Activated T-helper 2 cell treated with anti-CD3 and anti-CD28 coated beads, Interferon-gamma antibody, Interleukin-2, Interleukin-4, amounts not matched to agents 10 μg/mL and 5 μg/mL and 100 μg/mL, durations not matched to agents 14 hours and 24 hours and 36 hours (primary cell): ENCODE measurements around the gene AGAP1. TPM values are rescaled to one million over a fixed set of nuclear protein-coding genes. Genes with fewer than 3 reads are reported as not detected.

Experiments used
- DNase-seq: peaks from one replicate; pipeline ENCODE4 v3.0.0; 2021; ENCODE audit warnings: low spot score
- H3K27ac Mint-ChIP-seq: one replicate; pipeline ENCODE4 v1.8.0; 2021; ENCODE audit warnings: mixed read lengths
- H3K27me3 Mint-ChIP-seq: one replicate; pipeline ENCODE4 v1.8.0; 2021; ENCODE audit warnings: low read depth, mixed read lengths
- H3K36me3 Mint-ChIP-seq: one replicate; pipeline ENCODE4 v1.8.0; 2021; ENCODE audit warnings: low read depth, mixed read lengths
- H3K4me1 Mint-ChIP-seq: one replicate; pipeline ENCODE4 v1.8.0; 2021; ENCODE audit warnings: low read depth, mixed read lengths
- H3K4me3 Mint-ChIP-seq: one replicate; pipeline ENCODE4 v1.8.0; 2021; ENCODE audit warnings: low read depth, mild to moderate bottlenecking, moderate library complexity, mixed read lengths
- H3K9me3 Mint-ChIP-seq: one replicate; pipeline ENCODE4 v1.8.0; 2021; ENCODE audit warnings: mixed read lengths
- intact Hi-C: fragments of 100-400 bp; cut with micrococcal nuclease; formaldehyde crosslinking; loops from one replicate; pipeline ENCODE4 v1.15.1; 2023
- total RNA-seq: library from RNA; stranded (reverse); gene quantifications from 2 replicates; pipeline ENCODE4 v1.2.3, GENCODE V29; 2022

The AGAP1 gene
- total RNA-seq, 1 donor from 2014 or later = 1.8 TPM

GRCh38 chr2:235534678-235535422 is 41.0 kb downstream of the AGAP1 start:
- no peak overlapping the region for H3K4me3 Mint-ChIP-seq
- H3K36me3 Mint-ChIP-seq = no peaks in the 10 kb centered on the region
- DNase-seq = no peak
- H3K27me3 Mint-ChIP-seq = no peaks in the 10 kb centered on the region
- intact Hi-C loops = no loop called here
- no peak overlapping the region for H3K27ac Mint-ChIP-seq
- no peaks in the 10 kb centered on the region for H3K4me1 Mint-ChIP-seq
- no peaks in the 10 kb centered on the region for H3K9me3 Mint-ChIP-seq

DNA sequence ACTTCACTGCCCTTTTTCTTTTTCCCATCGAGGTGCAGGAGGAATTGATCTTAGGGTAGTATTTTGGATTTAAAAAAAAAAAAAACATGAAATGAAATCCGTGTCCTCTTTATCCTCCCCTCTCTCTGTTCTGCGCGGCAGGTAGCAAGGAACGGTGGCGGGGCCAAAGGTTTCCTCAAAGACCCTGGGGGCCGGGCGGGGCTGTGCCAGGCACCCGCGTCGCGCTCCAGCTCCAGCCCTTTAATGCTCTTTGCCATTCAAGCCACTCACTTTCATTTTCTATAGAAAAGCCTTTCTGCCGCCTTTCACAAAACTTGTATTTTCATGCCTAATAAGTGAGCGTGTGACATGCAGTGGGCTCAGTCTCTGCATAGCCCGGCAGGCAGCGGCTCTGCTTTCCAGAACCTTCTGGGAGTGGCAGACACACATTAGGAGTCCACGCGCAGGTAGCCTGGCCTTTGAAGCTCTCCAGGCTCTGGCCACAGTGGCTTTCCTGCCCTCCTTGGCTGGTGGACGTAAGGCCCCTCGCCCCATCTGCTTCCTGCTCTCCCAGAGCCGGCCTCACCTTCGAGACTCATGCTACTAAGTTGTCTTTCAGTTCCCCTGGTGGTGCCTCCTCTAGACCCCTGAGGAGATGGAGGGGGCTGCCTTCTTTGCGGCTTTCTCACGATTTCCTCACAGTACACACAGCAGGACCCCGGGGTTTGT is 41.7 kb downstream of the AGAP1 start:
- Mint-ChIP-seq H3K4me3 (no peak overlapping the region), H3K36me3 (no peaks in the 10 kb centered on the region), H3K4me1 (no peaks in the 10 kb centered on the region), H3K27ac (no peak overlapping the region), H3K9me3 (no peaks in the 10 kb centered on the region), H3K27me3 (no peaks in the 10 kb centered on the region)
- no peak for DNase-seq
- intact Hi-C loops = no loop called here

DNA sequence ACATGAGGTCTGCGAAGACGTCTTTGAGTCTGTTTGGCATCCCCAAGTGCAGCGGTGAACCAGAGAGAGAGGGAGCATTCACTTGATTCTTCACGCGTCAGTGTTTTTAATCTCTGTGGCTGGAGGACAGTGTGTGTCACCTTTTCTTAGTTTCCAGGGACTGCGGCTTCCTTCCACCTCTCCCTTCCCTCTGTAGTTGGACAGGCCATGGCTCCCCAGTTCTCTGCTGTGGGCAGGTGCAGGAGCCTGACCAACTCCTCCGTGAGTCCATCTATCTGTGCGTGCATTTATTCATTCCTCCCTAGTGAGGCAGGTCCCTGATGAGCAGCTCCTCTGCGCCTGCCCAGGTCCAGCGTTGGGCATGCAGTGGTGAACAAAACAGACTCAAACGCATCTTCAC is 42.9 kb downstream of the AGAP1 start:
- Mint-ChIP-seq H3K4me3 (no peak overlapping the region), H3K9me3 (no peaks in the 10 kb centered on the region), H3K27ac (no peak overlapping the region), H3K36me3 (no peaks in the 10 kb centered on the region), H3K4me1 (no peaks in the 10 kb centered on the region), H3K27me3 (no peaks in the 10 kb centered on the region)
- intact Hi-C loops = no loop called here
- no peak for DNase-seq

GRCh38 chr2:235537186-235537585 is 43.3 kb downstream of the AGAP1 start:
- intact Hi-C loops = no loop called here
- Mint-ChIP-seq H3K36me3 (no peaks in the 10 kb centered on the region), H3K27ac (no peak overlapping the region), H3K4me3 (no peak overlapping the region), H3K27me3 (no peaks in the 10 kb centered on the region), H3K4me1 (no peaks in the 10 kb centered on the region), H3K9me3 (no peaks in the 10 kb centered on the region)
- no peak for DNase-seq

GRCh38 chr2:235537587-235537986 is 43.7 kb downstream of the AGAP1 start:
- H3K36me3 Mint-ChIP-seq = no peaks in the 10 kb centered on the region
- H3K27me3 Mint-ChIP-seq = no peaks in the 10 kb centered on the region
- no peak overlapping the region for H3K4me3 Mint-ChIP-seq
- no peaks in the 10 kb centered on the region for H3K4me1 Mint-ChIP-seq
- no peaks in the 10 kb centered on the region for H3K9me3 Mint-ChIP-seq
- intact Hi-C loops = no loop called here
- H3K27ac Mint-ChIP-seq = no peak overlapping the region
- no peak for DNase-seq

DNA sequence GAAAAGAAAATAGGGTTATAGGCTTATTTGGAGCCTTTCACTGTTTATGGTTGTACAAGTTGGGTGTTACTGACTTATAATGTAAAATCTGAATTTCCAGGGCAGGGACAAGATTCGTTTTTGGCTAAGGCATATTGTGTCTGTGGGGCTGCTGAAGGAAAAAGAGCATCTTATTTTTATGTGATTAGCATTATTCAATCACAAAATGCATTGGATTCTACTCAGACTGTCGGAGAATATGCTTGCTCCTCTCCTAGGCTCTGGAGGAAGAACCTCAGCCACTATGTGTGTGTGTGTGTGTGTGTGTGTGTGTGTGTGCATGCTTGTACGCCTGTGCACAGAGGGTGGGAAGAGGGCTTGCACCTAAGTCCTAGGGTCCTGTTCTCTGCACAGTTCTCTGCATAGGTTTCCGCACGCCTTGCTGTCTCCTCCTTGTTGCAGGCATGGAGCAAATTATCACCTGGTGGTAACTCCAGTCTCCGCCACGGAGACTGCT is 44.3 kb downstream of the AGAP1 start:
- no peak overlapping the region for H3K27ac Mint-ChIP-seq
- intact Hi-C loops = no loop called here
- H3K4me1 Mint-ChIP-seq = no peaks in the 10 kb centered on the region
- H3K4me3 Mint-ChIP-seq = no peak overlapping the region
- H3K36me3 Mint-ChIP-seq = no peaks in the 10 kb centered on the region
- no peaks in the 10 kb centered on the region for H3K9me3 Mint-ChIP-seq
- DNase-seq = no peak
- H3K27me3 Mint-ChIP-seq = no peaks in the 10 kb centered on the region

- Mint-ChIP-seq H3K9me3 (no peaks in the 10 kb centered on the region), H3K27me3 (no peaks in the 10 kb centered on the region), H3K4me1 (no peaks in the 10 kb centered on the region), H3K4me3 (no peak overlapping the region), H3K27ac (no peak overlapping the region), H3K36me3 (no peaks in the 10 kb centered on the region)
- intact Hi-C loops = no loop called here
- no peak for DNase-seq
These were observed 45.1 kb downstream of the AGAP1 start for GRCh38 chr2:235538981-235539380.

DNA sequence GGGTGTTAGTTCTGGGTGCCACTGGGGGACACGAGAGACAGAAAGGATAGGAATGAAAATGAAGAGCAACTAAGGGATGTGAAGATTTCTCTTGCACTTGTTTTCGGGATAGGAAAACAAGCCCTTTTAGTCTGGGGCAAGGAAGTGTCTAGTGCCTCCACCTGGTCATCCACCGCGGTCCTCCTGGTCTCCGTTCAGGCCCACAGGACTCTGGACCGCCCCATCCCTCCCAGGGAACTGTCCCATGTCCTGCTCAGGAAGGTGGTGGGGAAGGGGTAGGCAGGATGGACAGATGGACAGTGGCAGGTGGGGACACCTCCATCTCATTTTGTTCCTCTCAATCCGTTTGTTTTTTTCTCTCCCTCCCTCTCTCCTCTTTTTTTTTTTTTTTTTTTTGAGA is 45.9 kb downstream of the AGAP1 start:
- intact Hi-C loops = no loop called here
- DNase-seq = no peak
- Mint-ChIP-seq H3K4me3 (no peak overlapping the region), H3K9me3 (no peaks in the 10 kb centered on the region), H3K27ac (no peak overlapping the region), H3K4me1 (no peaks in the 10 kb centered on the region), H3K27me3 (no peaks in the 10 kb centered on the region), H3K36me3 (no peaks in the 10 kb centered on the region)

DNA sequence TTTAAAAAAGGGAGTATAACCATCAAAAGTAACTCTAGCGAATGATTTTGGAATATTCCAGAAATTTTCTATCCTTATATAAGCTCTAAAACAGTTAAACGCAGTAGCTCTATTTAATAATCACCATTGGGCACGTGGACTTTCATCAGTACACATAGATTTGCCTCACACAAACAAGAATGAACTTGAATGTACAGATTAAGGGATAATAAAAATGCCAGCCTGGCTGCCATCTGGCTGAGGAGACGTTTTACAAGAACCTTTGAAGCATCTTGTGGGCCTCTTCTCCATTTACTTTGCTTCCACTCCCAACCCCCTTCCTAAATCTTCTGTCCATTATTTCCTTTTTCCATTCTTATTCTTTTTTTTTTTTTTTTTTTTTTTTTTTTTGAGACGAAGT is 47.2 kb downstream of the AGAP1 start:
- no peak overlapping the region for H3K4me3 Mint-ChIP-seq
- no peak for DNase-seq
- H3K9me3 Mint-ChIP-seq = no peaks in the 10 kb centered on the region
- no peak overlapping the region for H3K27ac Mint-ChIP-seq
- H3K4me1 Mint-ChIP-seq = no peaks in the 10 kb centered on the region
- no peaks in the 10 kb centered on the region for H3K36me3 Mint-ChIP-seq
- H3K27me3 Mint-ChIP-seq = no peaks in the 10 kb centered on the region
- intact Hi-C loops = no loop called here

DNA sequence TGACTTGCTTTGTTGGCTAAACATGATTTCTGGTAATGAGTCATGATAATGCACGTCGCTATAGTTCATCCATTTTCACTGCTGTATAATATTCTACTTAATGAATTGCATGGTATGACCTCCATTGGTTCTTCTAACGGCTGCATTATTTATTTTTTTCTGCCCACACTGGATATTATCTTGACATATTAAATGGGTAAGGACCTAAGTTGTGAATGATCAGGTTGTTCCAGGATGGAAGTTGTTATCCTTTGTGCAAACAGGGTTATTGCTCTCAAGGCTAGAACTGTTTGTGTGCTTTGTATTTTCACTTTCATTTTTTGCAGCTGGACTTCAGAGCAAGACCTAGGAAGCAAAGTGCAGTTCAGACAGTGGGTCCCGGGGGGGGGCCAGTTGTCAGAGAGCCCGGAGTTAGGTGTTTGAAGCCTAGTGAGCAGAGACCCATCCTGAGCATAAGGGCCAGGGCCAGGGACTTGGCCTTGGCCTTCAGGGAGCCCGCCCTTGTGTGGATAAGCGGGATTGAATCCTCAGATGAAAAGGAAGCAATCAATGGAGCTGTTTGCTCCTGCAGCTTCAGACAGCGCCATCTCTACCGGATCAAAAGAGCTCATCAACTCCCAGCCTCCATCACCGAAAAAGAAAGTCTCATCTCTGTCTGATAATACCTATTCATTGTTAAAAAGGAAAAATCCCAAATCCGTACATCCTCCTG is 48.2 kb downstream of the AGAP1 start:
- intact Hi-C loops = no loop called here
- Mint-ChIP-seq H3K27me3 (no peaks in the 10 kb centered on the region), H3K36me3 (no peaks in the 10 kb centered on the region), H3K9me3 (no peaks in the 10 kb centered on the region), H3K4me3 (no peak overlapping the region), H3K27ac (no peak overlapping the region), H3K4me1 (no peaks in the 10 kb centered on the region)
- DNase-seq = no peak

DNA sequence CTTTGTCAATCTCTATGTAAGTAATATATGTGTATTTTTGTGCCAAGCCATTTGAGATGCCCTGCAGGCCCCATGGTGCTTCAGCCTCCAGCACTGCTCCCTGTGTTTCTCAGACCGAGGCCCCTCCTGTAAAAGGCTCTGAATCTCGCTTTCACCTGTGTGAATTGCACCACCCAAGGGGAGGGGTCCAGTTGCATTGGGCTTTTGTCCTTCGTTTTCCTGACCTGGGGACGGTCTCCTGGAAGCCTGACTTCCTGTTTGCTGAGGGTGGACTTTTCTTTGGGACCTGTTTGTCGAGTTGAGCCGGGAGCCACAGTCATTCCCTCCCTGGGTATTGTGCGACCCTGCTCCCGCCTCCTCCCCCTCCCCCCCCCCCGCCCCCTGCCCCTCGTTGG is 48.9 kb downstream of the AGAP1 start:
- H3K9me3 Mint-ChIP-seq = no peaks in the 10 kb centered on the region
- intact Hi-C loops = no loop called here
- H3K27me3 Mint-ChIP-seq = no peaks in the 10 kb centered on the region
- H3K4me1 Mint-ChIP-seq = no peaks in the 10 kb centered on the region
- no peak overlapping the region for H3K4me3 Mint-ChIP-seq
- no peaks in the 10 kb centered on the region for H3K36me3 Mint-ChIP-seq
- H3K27ac Mint-ChIP-seq = no peak overlapping the region
- no peak for DNase-seq

- Mint-ChIP-seq H3K4me3 (no peak overlapping the region), H3K27me3 (no peaks in the 10 kb centered on the region), H3K9me3 (no peaks in the 10 kb centered on the region), H3K27ac (no peak overlapping the region), H3K4me1 (no peaks in the 10 kb centered on the region), H3K36me3 (no peaks in the 10 kb centered on the region)
- DNase-seq = no peak
- intact Hi-C loops = no loop called here
These were observed 49.4 kb downstream of the AGAP1 start for GRCh38 chr2:235543128-235543750.
